ENCODE results near the gene GDF7.

GDF7 gene

GRCh38 chr2:20657522-20658235, 9.3 kb upstream of the GDF7 start:
- TF ChIP-seq CTCF (IDR thresholded peaks at IDR 0.05; ENCODE audit: low read depth, low read length), result no peak
- H3K4me3 ChIP-seq (ENCODE audit: low read depth, low read length), result no peak overlapping the region
- in situ Hi-C loops (cut with HindIII; ENCODE audit: low sequenced_read_pairs), result no loop called here
- no peak for DNase-seq (ENCODE audit: low read depth, low spot score)

GRCh38 chr2:20660506-20661420, 6.2 kb upstream of the GDF7 start:
- no peak for DNase-seq (ENCODE audit: low read depth, low spot score)
- TF ChIP-seq CTCF (IDR thresholded peaks at IDR 0.05; ENCODE audit: low read depth, low read length), result no peak

GRCh38 chr2:20661421-20662307, 5.3 kb upstream of the GDF7 start:
- DNase-seq (ENCODE audit: low read depth, low spot score), result peak; percentile 78

More at GRCh38 chr2:20660506-20661420, 6.2 kb upstream of the GDF7 start:
- in situ Hi-C loops (cut with HindIII; ENCODE audit: low sequenced_read_pairs), result no loop called here
- H3K4me3 ChIP-seq (ENCODE audit: low read depth, low read length), result no peak overlapping the region

GRCh38 chr2:20662308-20662937, 4.5 kb upstream of the GDF7 start:
- H3K4me3 ChIP-seq (ENCODE audit: low read depth, low read length), result no peak overlapping the region
- TF ChIP-seq CTCF (IDR thresholded peaks at IDR 0.05; ENCODE audit: low read depth, low read length), result no peak
- DNase-seq (ENCODE audit: low read depth, low spot score), result no peak
- in situ Hi-C loops (cut with HindIII; ENCODE audit: low sequenced_read_pairs), result no loop called here

More at GRCh38 chr2:20661421-20662307, 5.3 kb upstream of the GDF7 start:
- in situ Hi-C loops (cut with HindIII; ENCODE audit: low sequenced_read_pairs), result no loop called here
- no peak overlapping the region for H3K4me3 ChIP-seq (ENCODE audit: low read depth, low read length)
- TF ChIP-seq CTCF (IDR thresholded peaks at IDR 0.05; ENCODE audit: low read depth, low read length), result peak; percentile 98

- no peak for DNase-seq (ENCODE audit: low read depth, low spot score)
- TF ChIP-seq CTCF (IDR thresholded peaks at IDR 0.05; ENCODE audit: low read depth, low read length), result no peak
- in situ Hi-C loops (cut with HindIII; ENCODE audit: low sequenced_read_pairs), result no loop called here
- H3K4me3 ChIP-seq (ENCODE audit: low read depth, low read length), result no peak overlapping the region
Measured at GRCh38 chr2:20663196-20664070, 3.5 kb upstream of the GDF7 start.

Measured in astrocyte of the spinal cord (primary cell).